Cardiac muscle cell (in vitro differentiated cells and primary cell): ENCODE data around the gene HOXD4. TPM values are rescaled to one million over a fixed set of nuclear protein-coding genes. Genes with fewer than 3 reads are reported as not detected.

Experiments used
- DNase-seq, 2 donors: peaks; one replicate each; pipeline versions ENCODE4 v3.0.0 to v3.0.0-alpha.2; 2010 to 2017; ENCODE audit warnings: low read depth in 1 of 2, low spot score in 1 of 2
- H3K27ac ChIP-seq: fragments of 200-600 bp; sonication (generic); 2 replicates; pipeline ENCODE4 v1.5.1; 2016
- H3K27me3 ChIP-seq: fragments of 200-600 bp; sonication (generic); 2 replicates; pipeline ENCODE4 v1.6.0; 2016; ENCODE audit warnings: control low read depth
- H3K36me3 ChIP-seq: fragments of 200-600 bp; sonication (generic); 2 replicates; pipeline ENCODE4 v1.5.1; 2016; ENCODE audit warnings: control low read depth
- H3K4me1 ChIP-seq: fragments of 200-600 bp; sonication (generic); 2 replicates; pipeline ENCODE4 v1.8.1; 2017; ENCODE audit warnings: low read depth, mild to moderate bottlenecking, mixed run types
- H3K4me3 ChIP-seq: fragments of 200-600 bp; sonication (generic); 2 replicates; pipeline ENCODE4 v1.5.1; 2016; ENCODE audit warnings: mild to moderate bottlenecking
- H3K9me3 ChIP-seq: fragments of 200-600 bp; sonication (generic); 2 replicates; pipeline ENCODE4 v1.5.1; 2017; ENCODE audit warnings: low read depth, mild to moderate bottlenecking, control low read depth
- polyA plus RNA-seq: library from polyadenylated mRNA; unstranded; fragments of >200 nt; fragmentation: Nextera tagmentation; extraction: Ambion mirVana; gene quantifications from 2 replicates; pipeline ENCODE4 v1.2.1, GENCODE V29; 2016
- total RNA-seq: library from RNA; depleted of rRNA; stranded (reverse); fragments of >200 nt; gene quantifications from 2 replicates; pipeline ENCODE4 v1.2.3, GENCODE V29; 2016
- TF ChIP-seq, protein P1 (sequence below): IDR thresholded peaks from 2 replicates; pipeline ENCODE4 v1.5.1; 2012; ENCODE audit warnings: low read depth, mild to moderate bottlenecking, low read length

The HOXD4 gene
- total and polyA plus RNA-seq, 2 experiments from 2014 or later: not detected

DNA sequence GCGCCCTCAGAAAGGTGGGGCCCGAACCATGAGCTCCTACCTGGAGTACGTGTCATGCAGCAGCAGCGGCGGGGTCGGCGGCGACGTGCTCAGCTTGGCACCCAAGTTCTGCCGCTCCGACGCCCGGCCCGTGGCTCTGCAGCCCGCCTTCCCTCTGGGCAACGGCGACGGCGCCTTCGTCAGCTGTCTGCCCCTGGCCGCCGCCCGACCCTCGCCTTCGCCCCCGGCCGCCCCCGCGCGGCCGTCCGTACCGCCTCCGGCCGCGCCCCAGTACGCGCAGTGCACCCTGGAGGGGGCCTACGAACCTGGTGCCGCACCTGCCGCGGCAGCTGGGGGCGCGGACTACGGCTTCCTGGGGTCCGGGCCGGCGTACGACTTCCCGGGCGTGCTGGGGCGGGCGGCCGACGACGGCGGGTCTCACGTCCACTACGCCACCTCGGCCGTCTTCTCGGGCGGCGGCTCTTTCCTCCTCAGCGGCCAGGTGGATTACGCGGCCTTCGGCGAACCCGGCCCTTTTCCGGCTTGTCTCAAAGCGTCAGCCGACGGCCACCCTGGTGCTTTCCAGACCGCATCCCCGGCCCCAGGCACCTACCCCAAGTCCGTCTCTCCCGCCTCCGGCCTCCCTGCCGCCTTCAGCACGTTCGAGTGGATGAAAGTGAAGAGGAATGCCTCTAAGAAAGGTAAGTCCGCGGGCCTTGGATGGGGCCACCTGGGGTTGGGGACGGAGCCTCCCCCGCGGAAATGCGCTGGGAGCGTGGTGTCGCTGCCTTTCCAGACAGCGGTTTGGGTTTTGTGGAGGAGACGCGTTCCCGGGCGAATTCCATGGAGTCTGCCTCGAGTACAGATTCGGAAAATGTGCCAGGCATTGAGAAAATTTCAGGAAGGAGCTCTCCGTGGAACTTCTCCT, 37.7 kb downstream of the HOXD4 start:
- Histone ChIP-seq H3K27ac (no peak overlapping the region), H3K4me3 (peak overlapping the region; percentile 33), H3K4me1 (no peaks in the 10 kb centered on the region), H3K36me3 (no peaks in the 10 kb centered on the region), H3K9me3 (no peaks in the 10 kb centered on the region), H3K27me3 (peaks cover 100% of the 10 kb centered on the region)
- DNase-seq: no peak
- TF ChIP-seq, protein P1, sequence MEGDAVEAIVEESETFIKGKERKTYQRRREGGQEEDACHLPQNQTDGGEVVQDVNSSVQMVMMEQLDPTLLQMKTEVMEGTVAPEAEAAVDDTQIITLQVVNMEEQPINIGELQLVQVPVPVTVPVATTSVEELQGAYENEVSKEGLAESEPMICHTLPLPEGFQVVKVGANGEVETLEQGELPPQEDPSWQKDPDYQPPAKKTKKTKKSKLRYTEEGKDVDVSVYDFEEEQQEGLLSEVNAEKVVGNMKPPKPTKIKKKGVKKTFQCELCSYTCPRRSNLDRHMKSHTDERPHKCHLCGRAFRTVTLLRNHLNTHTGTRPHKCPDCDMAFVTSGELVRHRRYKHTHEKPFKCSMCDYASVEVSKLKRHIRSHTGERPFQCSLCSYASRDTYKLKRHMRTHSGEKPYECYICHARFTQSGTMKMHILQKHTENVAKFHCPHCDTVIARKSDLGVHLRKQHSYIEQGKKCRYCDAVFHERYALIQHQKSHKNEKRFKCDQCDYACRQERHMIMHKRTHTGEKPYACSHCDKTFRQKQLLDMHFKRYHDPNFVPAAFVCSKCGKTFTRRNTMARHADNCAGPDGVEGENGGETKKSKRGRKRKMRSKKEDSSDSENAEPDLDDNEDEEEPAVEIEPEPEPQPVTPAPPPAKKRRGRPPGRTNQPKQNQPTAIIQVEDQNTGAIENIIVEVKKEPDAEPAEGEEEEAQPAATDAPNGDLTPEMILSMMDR: no peak

GRCh38 chr2:176189681-176190641, 38.6 kb downstream of the HOXD4 start:
- Histone ChIP-seq H3K9me3 (no peaks in the 10 kb centered on the region), H3K27me3 (peaks cover 100% of the 10 kb centered on the region), H3K4me3 (peak overlapping the region; percentile 6), H3K27ac (no peak overlapping the region), H3K36me3 (no peaks in the 10 kb centered on the region), H3K4me1 (no peaks in the 10 kb centered on the region)
- TF ChIP-seq, protein P1: no peak
- peak in 1 of 2 donors; percentile 35 for DNase-seq

GRCh38 chr2:176192351-176192750, 41.0 kb downstream of the HOXD4 start:
- H3K27ac ChIP-seq: no peak overlapping the region
- no peak overlapping the region for H3K4me3 ChIP-seq
- TF ChIP-seq, protein P1: no peak
- no peaks in the 10 kb centered on the region for H3K9me3 ChIP-seq
- H3K36me3 ChIP-seq: no peaks in the 10 kb centered on the region
- DNase-seq: no peak
- no peaks in the 10 kb centered on the region for H3K4me1 ChIP-seq
- H3K27me3 ChIP-seq: peaks cover 100% of the 10 kb centered on the region

GRCh38 chr2:176193048-176193447, 41.7 kb downstream of the HOXD4 start:
- H3K27ac ChIP-seq: no peak overlapping the region
- H3K4me3 ChIP-seq: no peak overlapping the region
- no peak for DNase-seq
- no peaks in the 10 kb centered on the region for H3K36me3 ChIP-seq
- TF ChIP-seq, protein P1: no peak
- peaks cover 100% of the 10 kb centered on the region for H3K27me3 ChIP-seq
- H3K4me1 ChIP-seq: no peaks in the 10 kb centered on the region
- no peaks in the 10 kb centered on the region for H3K9me3 ChIP-seq

- no peak for DNase-seq
- no peak overlapping the region for H3K4me3 ChIP-seq
- H3K4me1 ChIP-seq: no peaks in the 10 kb centered on the region
- H3K27ac ChIP-seq: no peak overlapping the region
- peaks cover 75% of the 10 kb centered on the region for H3K27me3 ChIP-seq
- H3K36me3 ChIP-seq: no peaks in the 10 kb centered on the region
- H3K9me3 ChIP-seq: no peaks in the 10 kb centered on the region
- TF ChIP-seq, protein P1: no peak
These were observed 48.6 kb downstream of the HOXD4 start for GRCh38 chr2:176199902-176200301.
